Measurements from ENCODE around the gene MYO3B. TPM values are rescaled to one million over a fixed set of nuclear protein-coding genes. Genes with fewer than 3 reads are reported as not detected.
"Not testable (repeated sequence)": the region's sequence is repeated elsewhere in the genome, so short reads cannot be mapped to it uniquely, and the experiment has no call there.

MYO3B gene
- total RNA-seq, 5 donors from 2014 or later (not counting 1 experiment from before 2014, with no cell fraction given) = 0.26 to 0.28 TPM; not detected in 3

- Histone ChIP-seq H3K9me3 (no peaks in the 10 kb centered on the region), H3K4me1 (ENCODE audit: control insufficient read depth in 1 of 2, extremely low read depth in 1 of 2, insufficient read depth in 2 of 2, low read length in 2 of 2) (peaks cover 0 to 21% of the 10 kb centered on the region in 2 experiments), H3K27ac (ENCODE audit: low read length) (no peak overlapping the region), H3K27me3 (replicated peaks in 1 of 2; ENCODE audit: control insufficient read depth in 2 of 2, extremely low read depth in 1 of 2, insufficient read depth in 2 of 2, low read length in 1 of 2) (no peaks in the 10 kb centered on the region), H3K4me3 (ENCODE audit: control insufficient read depth in 1 of 2, extremely low read depth in 1 of 2, low read length in 1 of 2) (no peak overlapping the region), H3K36me3 (ENCODE audit: control insufficient read depth in 2 of 2, extremely low read depth in 1 of 2, insufficient read depth in 1 of 2, low read length in 1 of 2) (no peaks in the 10 kb centered on the region)
- no peaks in the 10 kb centered on the region for H3K36me3 Mint-ChIP-seq
- H3K4me3 Mint-ChIP-seq = no peak overlapping the region
- peak in 1 of 35 experiments; percentile 14 for DNase-seq
- H3K9me3 Mint-ChIP-seq = no peaks in the 10 kb centered on the region
- no peak overlapping the region for H3K27ac Mint-ChIP-seq
- peaks cover 3 to 4% of the 10 kb centered on the region in 2 donors for H3K27me3 Mint-ChIP-seq
- peaks cover 6% of the 10 kb centered on the region in 3 donors for H3K4me1 Mint-ChIP-seq
- peak in 1 of 4 experiments; percentile 94 for ATAC-seq (replicated peaks in 1 of 4)
- POLR2A ChIA-PET = interaction anchor here in 1 of 2 donors (0.6 kb wide), 1 partner anchor 19 kb away, joined by 3 read pairs; no protein-coding TSS in a partner anchor
- CTCF ChIA-PET = interaction anchor here (0.6 to 2.4 kb wide), 4 partner anchors 19 to 28 kb away, joined by 3 to 7 read pairs (median 4); no protein-coding TSS in a partner anchor
- 60% methylated on average over 4 of the region's 8 CpGs for WGBS (ENCODE audit: insufficient coverage)
Measured at GRCh38 chr2:170341684-170342623, 164.0 kb downstream of the MYO3B start.

- no peak overlapping the region for H3K27ac Mint-ChIP-seq
- peaks cover 0 to 23% of the 10 kb centered on the region in 2 experiments for H3K4me1 ChIP-seq (ENCODE audit: control insufficient read depth in 1 of 2, extremely low read depth in 1 of 2, insufficient read depth in 2 of 2, low read length in 2 of 2)
- DNase-seq = no peak
- ATAC-seq (replicated peaks in 1 of 4) = no peak
- H3K36me3 Mint-ChIP-seq = no peaks in the 10 kb centered on the region
- no peaks in the 10 kb centered on the region for H3K9me3 ChIP-seq
- peaks cover 6% of the 10 kb centered on the region in 3 donors for H3K4me1 Mint-ChIP-seq
- H3K4me3 ChIP-seq (ENCODE audit: control insufficient read depth in 1 of 2, extremely low read depth in 1 of 2, low read length in 1 of 2) = no peak overlapping the region
- WGBS (ENCODE audit: insufficient coverage) = 87% methylated on average over 2 of the region's 3 CpGs
- H3K4me3 Mint-ChIP-seq = no peak overlapping the region
- CTCF ChIA-PET = interaction anchor here in 1 of 2 donors (1.1 kb wide), 1 partner anchor 19 kb away, joined by 3 read pairs; no protein-coding TSS in a partner anchor
- no peak overlapping the region for H3K27ac ChIP-seq (ENCODE audit: low read length)
- H3K27me3 ChIP-seq (replicated peaks in 1 of 2; ENCODE audit: control insufficient read depth in 2 of 2, extremely low read depth in 1 of 2, insufficient read depth in 2 of 2, low read length in 1 of 2) = peaks cover 0 to 3% of the 10 kb centered on the region in 2 experiments
- no peaks in the 10 kb centered on the region for H3K36me3 ChIP-seq (ENCODE audit: control insufficient read depth in 2 of 2, extremely low read depth in 1 of 2, insufficient read depth in 1 of 2, low read length in 1 of 2)
- POLR2A ChIA-PET = no interaction called here
- H3K9me3 Mint-ChIP-seq = no peaks in the 10 kb centered on the region
- H3K27me3 Mint-ChIP-seq = no peaks in the 10 kb centered on the region
Measured at GRCh38 chr2:170344663-170345346, 166.9 kb downstream of the MYO3B start.

- peaks cover 6 to 8% (median 6%) of the 10 kb centered on the region in 3 donors for H3K4me1 Mint-ChIP-seq
- no peak overlapping the region for H3K4me3 Mint-ChIP-seq
- Histone ChIP-seq H3K27ac (ENCODE audit: low read length) (no peak overlapping the region), H3K9me3 (no peaks in the 10 kb centered on the region), H3K4me3 (ENCODE audit: control insufficient read depth in 1 of 2, extremely low read depth in 1 of 2, low read length in 1 of 2) (no peak overlapping the region), H3K27me3 (replicated peaks in 1 of 2; ENCODE audit: control insufficient read depth in 2 of 2, extremely low read depth in 1 of 2, insufficient read depth in 2 of 2, low read length in 1 of 2) (peaks cover 0 to 6% of the 10 kb centered on the region in 2 experiments), H3K4me1 (ENCODE audit: control insufficient read depth in 1 of 2, extremely low read depth in 1 of 2, insufficient read depth in 2 of 2, low read length in 2 of 2) (peaks cover 0 to 22% of the 10 kb centered on the region in 2 experiments), H3K36me3 (ENCODE audit: control insufficient read depth in 2 of 2, extremely low read depth in 1 of 2, insufficient read depth in 1 of 2, low read length in 1 of 2) (no peaks in the 10 kb centered on the region)
- CTCF ChIA-PET = no interaction called here
- ATAC-seq (replicated peaks in 1 of 4) = no peak
- no peaks in the 10 kb centered on the region for H3K9me3 Mint-ChIP-seq
- no CpG with 5 or more reads among the region's 2 CpGs for WGBS (ENCODE audit: insufficient coverage)
- no peak for DNase-seq
- H3K27ac Mint-ChIP-seq = no peak overlapping the region
- H3K36me3 Mint-ChIP-seq = no peaks in the 10 kb centered on the region
- POLR2A ChIA-PET = no interaction called here
- H3K27me3 Mint-ChIP-seq = no peaks in the 10 kb centered on the region
Measured at GRCh38 chr2:170345607-170346006, 167.7 kb downstream of the MYO3B start.

GRCh38 chr2:170349269-170349668 lies 171.3 kb downstream of the MYO3B start:
- peaks cover 3 to 21% of the 10 kb centered on the region in 2 experiments for H3K4me1 ChIP-seq (ENCODE audit: control insufficient read depth in 1 of 2, extremely low read depth in 1 of 2, insufficient read depth in 2 of 2, low read length in 2 of 2)
- H3K9me3 Mint-ChIP-seq; POLR2A ChIA-PET; ATAC-seq (replicated peaks in 1 of 4); H3K27ac ChIP-seq (ENCODE audit: low read length); H3K4me3 Mint-ChIP-seq; H3K27me3 Mint-ChIP-seq; H3K4me3 ChIP-seq (ENCODE audit: control insufficient read depth in 1 of 2, extremely low read depth in 1 of 2, low read length in 1 of 2); H3K36me3 Mint-ChIP-seq; H3K9me3 ChIP-seq; H3K27ac Mint-ChIP-seq; H3K27me3 ChIP-seq (replicated peaks in 1 of 2; ENCODE audit: control insufficient read depth in 2 of 2, extremely low read depth in 1 of 2, insufficient read depth in 2 of 2, low read length in 1 of 2); H3K36me3 ChIP-seq (ENCODE audit: control insufficient read depth in 2 of 2, extremely low read depth in 1 of 2, insufficient read depth in 1 of 2, low read length in 1 of 2); DNase-seq: not testable (repeated sequence)
- CTCF ChIA-PET = interaction anchor here in 1 of 2 donors (0.6 kb wide), 1 partner anchor 47 kb away, joined by 3 read pairs; no protein-coding TSS in a partner anchor
- H3K4me1 Mint-ChIP-seq = peaks cover 4 to 17% (median 6%) of the 10 kb centered on the region in 3 donors
- 80% methylated on average over 2 of the region's 5 CpGs for WGBS (ENCODE audit: insufficient coverage)

DNA sequence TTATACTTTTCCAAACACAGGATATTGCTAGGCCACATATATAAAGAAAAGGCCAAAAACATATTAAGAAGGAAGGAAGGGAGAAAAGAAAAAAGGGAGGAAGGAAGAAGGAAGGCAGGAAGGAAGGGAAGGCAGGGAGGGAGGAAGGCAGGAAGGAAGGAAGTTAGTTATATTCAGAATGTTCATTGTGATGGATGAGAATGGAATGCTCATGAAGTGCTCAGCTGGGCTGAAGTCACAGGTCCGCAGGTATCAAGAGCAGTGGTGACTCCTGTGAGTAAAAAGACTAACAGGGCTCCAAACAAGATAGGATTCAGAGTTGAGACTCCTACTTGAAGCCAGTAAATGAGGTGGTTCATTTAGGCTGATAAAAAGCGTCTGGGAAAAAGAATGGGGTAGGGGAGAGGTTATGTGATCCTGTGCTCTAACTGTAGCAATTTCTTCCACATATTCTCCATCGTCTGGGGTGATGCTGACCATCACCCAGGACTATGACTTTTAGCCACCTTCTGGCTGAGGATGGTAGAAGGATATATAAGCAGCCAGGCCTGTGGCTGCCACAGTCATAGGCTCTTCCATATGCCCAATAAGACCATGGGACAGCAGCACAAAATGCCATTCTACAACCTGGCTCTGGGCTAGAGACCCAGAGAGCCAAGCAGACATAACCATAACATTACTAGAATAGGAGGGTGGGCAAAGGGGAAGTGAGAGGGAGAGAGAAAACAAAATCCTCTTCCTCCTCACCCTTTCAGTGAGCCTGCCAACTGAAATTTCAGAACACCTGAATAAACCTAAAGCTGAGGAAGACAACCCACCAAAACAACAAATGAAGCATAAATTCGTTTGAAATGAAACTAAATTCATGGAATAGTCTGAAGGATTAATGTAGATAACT lies 173.2 kb downstream of the MYO3B start:
- DNase-seq (no peak), ATAC-seq (replicated peaks in 1 of 4) (no peak)
- Mint-ChIP-seq H3K36me3 (no peaks in the 10 kb centered on the region), H3K9me3 (no peaks in the 10 kb centered on the region), H3K4me1 (peaks cover 19 to 33% (median 20%) of the 10 kb centered on the region in 3 donors), H3K27me3 (peaks cover 0 to 3% of the 10 kb centered on the region in 2 donors), H3K27ac (no peak overlapping the region), H3K4me3 (no peak overlapping the region)
- peaks cover 0 to 8% of the 10 kb centered on the region in 2 experiments for H3K27me3 ChIP-seq (replicated peaks in 1 of 2; ENCODE audit: control insufficient read depth in 2 of 2, extremely low read depth in 1 of 2, insufficient read depth in 2 of 2, low read length in 1 of 2)
- WGBS (ENCODE audit: insufficient coverage) = 100% methylated on average over 1 of the region's 4 CpGs
- H3K4me1 ChIP-seq (ENCODE audit: control insufficient read depth in 1 of 2, extremely low read depth in 1 of 2, insufficient read depth in 2 of 2, low read length in 2 of 2) = peaks cover 11 to 32% of the 10 kb centered on the region in 2 experiments
- H3K36me3 ChIP-seq (ENCODE audit: control insufficient read depth in 2 of 2, extremely low read depth in 1 of 2, insufficient read depth in 1 of 2, low read length in 1 of 2) = no peaks in the 10 kb centered on the region
- H3K9me3 ChIP-seq = no peaks in the 10 kb centered on the region
- H3K4me3 ChIP-seq (ENCODE audit: control insufficient read depth in 1 of 2, extremely low read depth in 1 of 2, low read length in 1 of 2) = no peak overlapping the region
- H3K27ac ChIP-seq (ENCODE audit: low read length) = no peak overlapping the region
- ChIA-PET CTCF (interaction anchor here in 1 of 2 donors (0.6 kb wide), 1 partner anchor 439 kb away, joined by 3 read pairs; no protein-coding TSS in a partner anchor), POLR2A (no interaction called here)
